ENCODE results near the gene IKZF2. TPM values are rescaled to one million over a fixed set of nuclear protein-coding genes. Genes with fewer than 3 reads are reported as not detected.

Gene IKZF2
- total RNA-seq, 2 experiments from 2014 or later = 24.4 to 28.7 TPM

DNA sequence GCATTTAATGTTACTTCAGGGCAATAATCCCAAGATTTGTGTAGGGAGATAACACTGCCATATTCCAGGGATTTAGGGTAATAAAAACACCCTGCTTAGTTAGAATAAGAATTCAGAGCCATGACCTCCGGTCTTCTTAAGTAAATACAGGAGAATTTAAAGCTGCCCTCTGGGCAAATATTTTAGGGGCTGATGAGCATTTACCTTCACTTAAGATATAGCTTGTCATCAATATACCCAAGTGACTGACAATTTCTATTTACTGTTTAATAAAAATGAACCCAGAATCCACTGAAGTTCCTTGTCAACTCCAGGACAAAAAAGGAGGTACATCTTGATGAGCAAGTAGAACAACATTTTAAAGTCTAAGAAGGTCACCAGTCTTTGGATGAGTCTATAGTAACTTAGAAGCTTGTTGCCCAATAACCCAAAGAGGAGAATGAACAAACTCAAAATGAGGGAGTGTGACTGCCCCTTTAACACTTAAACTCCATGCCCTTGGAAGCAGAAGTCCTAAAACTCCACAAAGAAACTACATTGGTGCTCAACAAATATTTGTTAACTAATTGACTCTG lies 24.3 kb upstream of the IKZF2 start:
- intact Hi-C loops (cut with micrococcal nuclease) = no loop called here
- Mint-ChIP-seq H3K27ac (no peak overlapping the region), H3K27me3 (no peaks in the 10 kb centered on the region), H3K4me1 (ENCODE audit: low read depth) (no peaks in the 10 kb centered on the region), H3K9me3 (no peaks in the 10 kb centered on the region), H3K36me3 (ENCODE audit: low read depth) (no peaks in the 10 kb centered on the region), H3K4me3 (no peak overlapping the region)
- no peak for DNase-seq
- ATAC-seq = no peak
- TF ChIP-seq, protein P1, sequence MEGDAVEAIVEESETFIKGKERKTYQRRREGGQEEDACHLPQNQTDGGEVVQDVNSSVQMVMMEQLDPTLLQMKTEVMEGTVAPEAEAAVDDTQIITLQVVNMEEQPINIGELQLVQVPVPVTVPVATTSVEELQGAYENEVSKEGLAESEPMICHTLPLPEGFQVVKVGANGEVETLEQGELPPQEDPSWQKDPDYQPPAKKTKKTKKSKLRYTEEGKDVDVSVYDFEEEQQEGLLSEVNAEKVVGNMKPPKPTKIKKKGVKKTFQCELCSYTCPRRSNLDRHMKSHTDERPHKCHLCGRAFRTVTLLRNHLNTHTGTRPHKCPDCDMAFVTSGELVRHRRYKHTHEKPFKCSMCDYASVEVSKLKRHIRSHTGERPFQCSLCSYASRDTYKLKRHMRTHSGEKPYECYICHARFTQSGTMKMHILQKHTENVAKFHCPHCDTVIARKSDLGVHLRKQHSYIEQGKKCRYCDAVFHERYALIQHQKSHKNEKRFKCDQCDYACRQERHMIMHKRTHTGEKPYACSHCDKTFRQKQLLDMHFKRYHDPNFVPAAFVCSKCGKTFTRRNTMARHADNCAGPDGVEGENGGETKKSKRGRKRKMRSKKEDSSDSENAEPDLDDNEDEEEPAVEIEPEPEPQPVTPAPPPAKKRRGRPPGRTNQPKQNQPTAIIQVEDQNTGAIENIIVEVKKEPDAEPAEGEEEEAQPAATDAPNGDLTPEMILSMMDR (IDR thresholded peaks at IDR 0.05) = no peak
- ChIA-PET CTCF (no interaction called here), POLR2A (no interaction called here)

DNA sequence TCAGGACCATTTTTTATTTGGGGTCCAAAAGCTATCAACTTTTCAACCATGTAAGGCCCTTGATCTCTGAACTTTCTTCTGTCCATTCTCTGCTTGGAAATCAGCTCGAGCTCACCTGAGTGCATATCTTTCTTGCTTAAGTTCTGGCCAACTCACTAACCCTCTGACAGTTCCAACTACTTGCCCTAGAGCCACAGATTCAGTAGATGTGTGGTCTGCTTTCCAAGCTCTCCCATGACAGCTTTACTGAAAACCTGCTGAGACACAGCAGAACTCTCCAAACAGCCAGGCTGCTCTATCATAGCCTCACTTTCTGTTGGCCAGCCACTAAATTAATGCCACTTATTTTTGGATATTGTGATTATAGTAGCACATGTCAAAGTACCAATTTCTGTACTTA lies 21.2 kb upstream of the IKZF2 start:
- CTCF ChIA-PET = interaction anchor here (0.9 to 1.4 kb wide), 3 partner anchors 13 to 19 kb away, joined by 3 to 4 read pairs (median 3); no protein-coding TSS in a partner anchor
- no peaks in the 10 kb centered on the region for H3K36me3 Mint-ChIP-seq (ENCODE audit: low read depth)
- ATAC-seq = no peak
- intact Hi-C loops (cut with micrococcal nuclease) = no loop called here
- DNase-seq = no peak
- no peaks in the 10 kb centered on the region for H3K27me3 Mint-ChIP-seq
- TF ChIP-seq, protein P1 (IDR thresholded peaks at IDR 0.05) = no peak
- no peaks in the 10 kb centered on the region for H3K4me1 Mint-ChIP-seq (ENCODE audit: low read depth)
- H3K27ac Mint-ChIP-seq = no peak overlapping the region
- H3K9me3 Mint-ChIP-seq = no peaks in the 10 kb centered on the region
- POLR2A ChIA-PET = no interaction called here
- no peak overlapping the region for H3K4me3 Mint-ChIP-seq

DNA sequence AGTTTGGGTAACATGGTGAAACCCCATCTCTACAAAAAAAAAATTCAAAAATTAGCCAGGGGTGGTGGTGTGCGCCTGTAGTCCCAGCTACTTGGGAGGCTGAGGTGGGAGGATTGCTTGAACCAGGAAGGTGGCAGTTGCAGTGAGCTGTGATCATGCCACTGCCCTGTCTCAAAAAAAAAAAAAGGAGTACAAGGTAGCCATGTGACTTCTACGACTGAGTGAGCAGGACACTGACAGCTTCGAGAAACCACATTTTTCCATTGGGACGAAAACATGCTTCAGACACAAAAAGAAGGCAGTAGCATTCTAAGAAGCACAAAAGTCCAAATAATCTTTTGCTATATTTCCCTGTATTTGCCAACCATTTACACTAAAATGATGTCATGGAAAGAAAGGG lies 19.7 kb upstream of the IKZF2 start:
- CTCF ChIA-PET = interaction anchor here (1.0 to 1.6 kb wide), 2 partner anchors 12 to 87 kb away, joined by 3 to 4 read pairs; no protein-coding TSS in a partner anchor
- H3K36me3 Mint-ChIP-seq (ENCODE audit: low read depth) = no peaks in the 10 kb centered on the region
- H3K4me1 Mint-ChIP-seq (ENCODE audit: low read depth) = no peaks in the 10 kb centered on the region
- H3K27me3 Mint-ChIP-seq = no peaks in the 10 kb centered on the region
- no peak overlapping the region for H3K4me3 Mint-ChIP-seq
- POLR2A ChIA-PET = no interaction called here
- H3K27ac Mint-ChIP-seq = no peak overlapping the region
- ATAC-seq (no peak), DNase-seq (no peak)
- no peaks in the 10 kb centered on the region for H3K9me3 Mint-ChIP-seq
- intact Hi-C loops (cut with micrococcal nuclease) = no loop called here
- TF ChIP-seq, protein P1 (IDR thresholded peaks at IDR 0.05) = no peak

DNA sequence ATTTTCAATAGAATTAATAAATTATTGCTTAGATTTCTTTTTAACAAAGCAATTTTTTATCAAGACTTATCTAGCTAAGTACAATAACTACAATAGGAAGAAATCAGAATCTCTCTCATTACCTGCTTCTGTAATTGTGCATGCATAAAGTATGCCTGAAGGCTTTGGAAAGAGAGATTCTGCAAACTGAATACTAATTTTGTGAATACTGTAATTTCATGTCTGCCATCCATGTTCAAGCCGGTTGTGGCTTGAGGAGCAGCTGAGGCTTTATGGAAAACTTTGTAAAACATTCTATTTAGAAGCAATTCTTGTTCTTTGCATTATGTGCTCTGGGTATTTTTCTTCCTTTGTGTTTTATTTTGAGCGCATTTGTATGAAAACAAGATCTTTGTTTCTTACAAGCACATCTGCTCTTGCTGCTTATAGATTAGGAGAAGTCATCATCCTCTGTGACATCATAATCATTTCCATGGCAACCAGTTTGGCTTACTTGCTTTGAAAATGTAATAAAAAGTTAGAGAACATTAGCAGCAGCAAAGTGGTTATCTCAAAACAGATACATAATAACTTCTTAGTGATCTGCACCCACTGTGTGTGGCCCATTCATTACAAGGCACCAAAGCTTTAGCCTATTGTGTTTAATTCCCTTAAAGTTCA lies 16.0 kb upstream of the IKZF2 start:
- H3K27me3 Mint-ChIP-seq = no peaks in the 10 kb centered on the region
- no peak overlapping the region for H3K4me3 Mint-ChIP-seq
- H3K36me3 Mint-ChIP-seq (ENCODE audit: low read depth) = no peaks in the 10 kb centered on the region
- no peaks in the 10 kb centered on the region for H3K9me3 Mint-ChIP-seq
- intact Hi-C loops (cut with micrococcal nuclease) = no loop called here
- CTCF ChIA-PET = no interaction called here
- POLR2A ChIA-PET = no interaction called here
- ATAC-seq = no peak
- no peak for DNase-seq
- TF ChIP-seq, protein P1 (IDR thresholded peaks at IDR 0.05) = no peak
- H3K4me1 Mint-ChIP-seq (ENCODE audit: low read depth) = no peaks in the 10 kb centered on the region
- no peak overlapping the region for H3K27ac Mint-ChIP-seq

DNA sequence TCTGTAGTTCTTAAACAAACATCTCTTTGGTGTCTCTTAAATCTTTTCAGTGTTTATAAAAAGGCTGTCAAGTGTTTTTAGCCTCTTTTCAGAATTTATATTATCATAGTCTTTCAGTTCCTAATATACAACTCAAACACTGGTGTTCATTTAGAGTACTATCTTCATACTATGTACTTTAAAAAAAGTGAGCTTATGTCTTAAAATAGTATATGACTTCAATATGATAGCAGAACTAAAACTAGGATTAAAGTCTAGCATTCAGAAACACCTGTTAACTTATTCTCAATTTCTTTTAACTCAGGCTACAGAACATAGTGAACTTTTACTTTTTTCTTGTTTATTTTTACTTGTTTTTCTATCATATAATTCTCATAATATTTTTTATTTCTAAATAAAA lies 14.7 kb upstream of the IKZF2 start:
- intact Hi-C loops (cut with micrococcal nuclease) = no loop called here
- Mint-ChIP-seq H3K36me3 (ENCODE audit: low read depth) (no peaks in the 10 kb centered on the region), H3K4me1 (ENCODE audit: low read depth) (no peaks in the 10 kb centered on the region), H3K4me3 (no peak overlapping the region), H3K9me3 (no peaks in the 10 kb centered on the region), H3K27ac (no peak overlapping the region), H3K27me3 (no peaks in the 10 kb centered on the region)
- TF ChIP-seq, protein P1 (IDR thresholded peaks at IDR 0.05) = no peak
- no peak for ATAC-seq
- ChIA-PET POLR2A (no interaction called here), CTCF (no interaction called here)
- DNase-seq = no peak

Data from activated CD8-positive, alpha-beta T cell treated with anti-CD3 and anti-CD28 coated beads for 36 hours (primary cell).